SJSA1 (cell line): Measurements from ENCODE around the gene OR10A7. TPM values are rescaled to one million over a fixed set of nuclear protein-coding genes. Genes with fewer than 3 reads are reported as not detected.

ENCODE experiments used
- DNase-seq, 2 experiments: peaks; one replicate each; pipeline ENCODE4 v3.0.0-alpha.2; 2015 to 2020; ENCODE audit warnings: low spot score in 2 of 2, low read depth in 1 of 2
- H3K27ac ChIP-seq: fragments of 250-450 bp; sonication (Bioruptor Pico); 2 replicates; pipeline ENCODE4 v1.5.1; 2020; ENCODE audit warnings: mild to moderate bottlenecking, moderate library complexity
- H3K27me3 ChIP-seq: fragments of 250-450 bp; sonication (Bioruptor Pico); replicated peaks from 2 replicates; pipeline ENCODE4 v1.5.1; 2020; ENCODE audit warnings: mild to moderate bottlenecking, moderate library complexity
- H3K36me3 ChIP-seq: fragments of 250-450 bp; sonication (Bioruptor Pico); 2 replicates; pipeline ENCODE4 v1.5.1; 2020; ENCODE audit warnings: mild to moderate bottlenecking
- H3K4me1 ChIP-seq: fragments of 250-450 bp; sonication (Bioruptor Pico); replicated peaks from 2 replicates; pipeline ENCODE4 v1.6.1; 2021; ENCODE audit warnings: mild to moderate bottlenecking
- H3K4me3 ChIP-seq: fragments of 250-450 bp; sonication (Bioruptor Pico); 2 replicates; pipeline ENCODE4 v1.5.1; 2020; ENCODE audit warnings: mild to moderate bottlenecking
- H3K9me3 ChIP-seq: fragments of 250-450 bp; sonication (Bioruptor Pico); replicated peaks from 2 replicates; pipeline ENCODE4 v1.5.1; 2020; ENCODE audit warnings: mild to moderate bottlenecking
- total RNA-seq: library from RNA; depleted of rRNA; stranded (reverse); fragments of >200 nt; shearing (Covaris generic); gene quantifications from 2 replicates; pipeline ENCODE4 v1.2.3, GENCODE V29; 2014; rRNA removed

The OR10A7 gene
- total RNA-seq, 1 experiment from 2014 or later, result not detected

- H3K27ac ChIP-seq, result no peak overlapping the region
- DNase-seq, result no peak
Observed at GRCh38 chr12:55258303-55258702, 37.5 kb downstream of the OR10A7 start.

More at GRCh38 chr12:55258303-55258702, 37.5 kb downstream of the OR10A7 start:
- Histone ChIP-seq H3K4me3 (no peak overlapping the region), H3K9me3 (no peaks in the 10 kb centered on the region), H3K36me3 (no peaks in the 10 kb centered on the region), H3K27me3 (peaks cover 6% of the 10 kb centered on the region; the same call in 1 of the 2 replicates), H3K4me1 (no peaks in the 10 kb centered on the region)

Other genes starting within 250 kb of the OR10A7 start
- gene TESPA1, start 236.3 kb upstream of the OR10A7 start, total RNA-seq, result 0.05 TPM in 1 of 2 replicates, not detected in the other
- gene NEUROD4, start 201.1 kb upstream of the OR10A7 start, total RNA-seq, result not detected in 2 replicates
- not detected in 2 replicates for gene OR9K2, start 94.6 kb upstream of the OR10A7 start, total RNA-seq
- gene OR6C74, start 23.6 kb downstream of the OR10A7 start, total RNA-seq, result not detected in 2 replicates
- gene OR6C6, start 75.5 kb downstream of the OR10A7 start, total RNA-seq, result not detected in 2 replicates
- gene OR6C1, start 93.3 kb downstream of the OR10A7 start, total RNA-seq, result not detected in 2 replicates
- not detected in 2 replicates for gene OR6C3, start 109.7 kb downstream of the OR10A7 start, total RNA-seq
- gene OR6C75, start 141.9 kb downstream of the OR10A7 start, total RNA-seq, result not detected in 2 replicates
- not detected in 2 replicates for gene OR6C65, start 179.5 kb downstream of the OR10A7 start, total RNA-seq
- not detected in 2 replicates for gene OR6C76, start 205.2 kb downstream of the OR10A7 start, total RNA-seq
- not detected in 2 replicates for gene OR6C2, start 223.1 kb downstream of the OR10A7 start, total RNA-seq
- not detected in 2 replicates for gene OR6C70, start 249.1 kb downstream of the OR10A7 start, total RNA-seq